HEK293 (cell line): ENCODE results near the gene SLC25A26.

ENCODE experiments used
- CTCF ChIA-PET: fragments of 350-600 bp; formaldehyde crosslinking; extraction: SDS; loops from one replicate; lab custom pipeline; 2021; ENCODE audit warnings: antibody characterized with exemption; lab: Yijun Ruan, JAX
- POLR2A ChIA-PET: fragments of 300-600 bp; formaldehyde crosslinking; extraction: SDS; loops from one replicate; lab custom pipeline; 2020; ENCODE audit warnings: antibody characterized with exemption, inconsistent platforms; lab: Yijun Ruan, JAX
- H3K27ac ChIP-seq: fragments of 200-500 bp; sonication (Bioruptor generic); 2 replicates; pipeline ENCODE4 v1.5.1; 2014; ENCODE audit warnings: low read depth, low read length, control low read depth, inconsistent platforms; ENCODE audit errors: extremely low read depth
- H3K36me3 ChIP-seq, 2 experiments: fragments of 200-500 bp in 1 of 2; sonication (Bioruptor generic) in 1 of 2; 1 replicate in 1 of 2; 2 replicates in 1 of 2; pipeline ENCODE4 v1.5.1; 2014 to 2017; ENCODE audit warnings: inconsistent platforms in 2 of 2, low read length in 2 of 2; ENCODE audit not compliant: control insufficient read depth in 2 of 2, insufficient read depth in 1 of 2
- H3K4me1 ChIP-seq: fragments of 200-500 bp; sonication (Bioruptor generic); 2 replicates; pipeline ENCODE4 v1.5.1; 2014; ENCODE audit warnings: mild to moderate bottlenecking, low read length, inconsistent platforms; ENCODE audit not compliant: control insufficient read depth, insufficient read depth
- H3K4me3 ChIP-seq: 2 replicates; pipeline ENCODE4 v1.5.1; 2011; ENCODE audit warnings: low read depth, mild to moderate bottlenecking, control low read depth, low read length, moderate library complexity
- H3K9me3 ChIP-seq: fragments of 200-500 bp; sonication (Bioruptor generic); 2 replicates; pipeline ENCODE4 v1.5.1; 2014; ENCODE audit warnings: low read depth, low read length, inconsistent platforms; ENCODE audit not compliant: control insufficient read depth, insufficient read depth
- AEBP2 ChIP-seq: fragments of 450-650 bp; formaldehyde crosslinking; IDR thresholded peaks from 2 replicates; pipeline ENCODE4 v1.5.1; 2016; ENCODE audit warnings: missing biosample characterization, missing genetic modification characterization, borderline replicate concordance
- BCL11B ChIP-seq: fragments of 450-650 bp; formaldehyde crosslinking; IDR thresholded peaks from 2 replicates; pipeline ENCODE4 v1.5.1; 2016; ENCODE audit warnings: low read depth, missing biosample characterization, missing genetic modification characterization
- BCL6B ChIP-seq: fragments of 450-650 bp; formaldehyde crosslinking; IDR thresholded peaks from 2 replicates; pipeline ENCODE4 v1.5.1; 2017; ENCODE audit warnings: missing biosample characterization, missing genetic modification characterization
- HOXD13 ChIP-seq: sonication (generic); formaldehyde crosslinking; IDR thresholded peaks from 2 replicates; pipeline ENCODE4 v1.8.0; 2022; ENCODE audit warnings: missing genetic modification reagents, borderline replicate concordance
- OSR2 ChIP-seq: fragments of 450-650 bp; formaldehyde crosslinking; IDR thresholded peaks from 2 replicates; pipeline ENCODE4 v1.5.1; 2016; ENCODE audit warnings: missing biosample characterization, missing genetic modification characterization
- SETDB1 ChIP-seq: IDR thresholded peaks from one replicate; pipeline ENCODE4 v1.6.1; 2017; ENCODE audit warnings: mild to moderate bottlenecking, low read length, moderate library complexity, mixed read lengths; ENCODE audit not compliant: insufficient read length
- ZBTB48 ChIP-seq: fragments of 450-650 bp; formaldehyde crosslinking; IDR thresholded peaks from 2 replicates; pipeline ENCODE4 v1.5.1; 2016; ENCODE audit warnings: missing biosample characterization, missing genetic modification characterization
- ZBTB7A ChIP-seq: fragments of 450-650 bp; formaldehyde crosslinking; IDR thresholded peaks from 2 replicates; pipeline ENCODE4 v1.5.1; 2016; ENCODE audit warnings: low read depth, missing biosample characterization, missing genetic modification characterization
- ZNF114 ChIP-seq: fragments of 450-650 bp; formaldehyde crosslinking; IDR thresholded peaks from 2 replicates; pipeline ENCODE4 v1.5.0; 2017; ENCODE audit warnings: missing biosample characterization, missing genetic modification characterization
- ZNF132 ChIP-seq: fragments of 450-650 bp; formaldehyde crosslinking; IDR thresholded peaks from 2 replicates; pipeline ENCODE4 v1.5.1; 2017; ENCODE audit warnings: missing biosample characterization, missing genetic modification characterization, borderline replicate concordance
- ZNF148 ChIP-seq: fragments of 450-650 bp; formaldehyde crosslinking; IDR thresholded peaks from 2 replicates; pipeline ENCODE4 v1.5.0; 2017; ENCODE audit warnings: missing biosample characterization, missing genetic modification characterization, borderline replicate concordance
- ZNF24 ChIP-seq: fragments of 450-650 bp; formaldehyde crosslinking; IDR thresholded peaks from 2 replicates; pipeline ENCODE4 v1.5.1; 2016; ENCODE audit warnings: missing biosample characterization, missing genetic modification characterization
- ZNF266 ChIP-seq: fragments of 450-650 bp; formaldehyde crosslinking; IDR thresholded peaks from 2 replicates; pipeline ENCODE4 v1.5.1; 2016; ENCODE audit warnings: missing biosample characterization, missing genetic modification characterization, low read depth
- ZNF416 ChIP-seq: fragments of 450-650 bp; formaldehyde crosslinking; IDR thresholded peaks from 2 replicates; pipeline ENCODE4 v1.5.1; 2016; ENCODE audit warnings: missing biosample characterization, missing genetic modification characterization
- ZNF423 ChIP-seq: fragments of 450-650 bp; formaldehyde crosslinking; IDR thresholded peaks from 2 replicates; pipeline ENCODE4 v1.5.1; 2016; ENCODE audit warnings: missing biosample characterization, missing genetic modification characterization
- ZNF501 ChIP-seq: fragments of 450-650 bp; formaldehyde crosslinking; IDR thresholded peaks from 2 replicates; pipeline ENCODE4 v1.5.1; 2016; ENCODE audit warnings: missing biosample characterization, missing genetic modification characterization
- ZNF624 ChIP-seq: fragments of 450-650 bp; formaldehyde crosslinking; IDR thresholded peaks from 2 replicates; pipeline ENCODE4 v1.5.1; 2017; ENCODE audit warnings: missing biosample characterization, missing genetic modification characterization
- ZNF654 ChIP-seq: fragments of 450-650 bp; formaldehyde crosslinking; IDR thresholded peaks from 2 replicates; pipeline ENCODE4 v1.5.1; 2016; ENCODE audit warnings: low read depth, missing biosample characterization, missing genetic modification characterization
- TF ChIP-seq, protein P1 (sequence below): fragments of 450-650 bp; formaldehyde crosslinking; IDR thresholded peaks from 2 replicates; pipeline ENCODE4 v1.5.1; 2017; ENCODE audit warnings: missing biosample characterization, missing genetic modification characterization
- TF ChIP-seq, protein P2 (sequence below): fragments of 450-650 bp; formaldehyde crosslinking; IDR thresholded peaks from 2 replicates; pipeline ENCODE4 v1.5.1; 2016; ENCODE audit warnings: missing biosample characterization, missing genetic modification characterization, borderline replicate concordance
- TF ChIP-seq, protein P3 (sequence below): fragments of 450-650 bp; formaldehyde crosslinking; IDR thresholded peaks from 2 replicates; pipeline ENCODE4 v1.5.1; 2016; ENCODE audit warnings: missing biosample characterization, missing genetic modification characterization, low read depth
- TF ChIP-seq, protein P4 (sequence below): fragments of 450-650 bp; formaldehyde crosslinking; IDR thresholded peaks from 2 replicates; pipeline ENCODE4 v1.5.1; 2017; ENCODE audit warnings: missing biosample characterization, missing genetic modification characterization

SLC25A26 gene

DNA sequence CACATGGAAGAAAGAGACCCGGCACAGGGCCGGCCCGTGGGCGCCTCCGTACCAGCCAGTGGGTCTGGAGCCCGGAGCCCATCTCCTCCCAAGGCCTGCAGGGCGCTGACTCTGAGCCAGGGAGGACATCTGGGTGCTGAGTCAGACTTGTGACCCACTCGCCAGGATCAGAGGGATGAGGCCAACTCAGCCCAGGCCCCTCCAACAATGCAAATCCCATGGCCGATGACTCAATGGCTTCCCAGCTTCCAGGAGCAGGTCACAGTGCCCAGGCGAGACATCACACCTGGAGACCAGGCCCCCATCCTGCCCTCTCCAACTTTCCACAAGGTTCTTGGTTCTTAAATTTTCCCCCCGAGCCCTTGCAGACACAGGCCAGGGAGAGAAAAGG lies 184.9 kb downstream of the SLC25A26 start:
- peaks cover 0 to 71% of the 10 kb centered on the region in 2 experiments; a peak in 1 of 3 replicates for H3K36me3 ChIP-seq
- H3K4me1 ChIP-seq: no peaks in the 10 kb centered on the region
- no peak overlapping the region for H3K27ac ChIP-seq
- ChIA-PET POLR2A (no interaction called here), CTCF (interaction anchor here (1.3 kb wide), 1 partner anchor 416 kb away, joined by 4 read pairs; no protein-coding TSS in a partner anchor)
- no peak overlapping the region for H3K4me3 ChIP-seq
- no peaks in the 10 kb centered on the region for H3K9me3 ChIP-seq
- TF ChIP-seq, protein P1, sequence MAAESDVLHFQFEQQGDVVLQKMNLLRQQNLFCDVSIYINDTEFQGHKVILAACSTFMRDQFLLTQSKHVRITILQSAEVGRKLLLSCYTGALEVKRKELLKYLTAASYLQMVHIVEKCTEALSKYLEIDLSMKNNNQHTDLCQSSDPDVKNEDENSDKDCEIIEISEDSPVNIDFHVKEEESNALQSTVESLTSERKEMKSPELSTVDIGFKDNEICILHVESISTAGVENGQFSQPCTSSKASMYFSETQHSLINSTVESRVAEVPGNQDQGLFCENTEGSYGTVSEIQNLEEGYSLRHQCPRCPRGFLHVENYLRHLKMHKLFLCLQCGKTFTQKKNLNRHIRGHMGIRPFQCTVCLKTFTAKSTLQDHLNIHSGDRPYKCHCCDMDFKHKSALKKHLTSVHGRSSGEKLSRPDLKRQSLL: no peak
- TF ChIP-seq ZNF423 (tag by site-specific recombination) (no peak), SETDB1 (no peak), ZNF501 (tag by site-specific recombination) (no peak), ZNF114 (tag by site-specific recombination) (no peak), OSR2 (tag by site-specific recombination) (no peak), AEBP2 (tag by site-specific recombination) (no peak), ZNF654 (tag by site-specific recombination) (no peak), ZBTB7A (no peak), HOXD13 (CRISPR knock-in tag) (no peak), ZNF148 (tag by site-specific recombination) (no peak), ZNF24 (tag by site-specific recombination) (no peak), BCL11B (tag by site-specific recombination) (no peak)
- TF ChIP-seq, protein P2, sequence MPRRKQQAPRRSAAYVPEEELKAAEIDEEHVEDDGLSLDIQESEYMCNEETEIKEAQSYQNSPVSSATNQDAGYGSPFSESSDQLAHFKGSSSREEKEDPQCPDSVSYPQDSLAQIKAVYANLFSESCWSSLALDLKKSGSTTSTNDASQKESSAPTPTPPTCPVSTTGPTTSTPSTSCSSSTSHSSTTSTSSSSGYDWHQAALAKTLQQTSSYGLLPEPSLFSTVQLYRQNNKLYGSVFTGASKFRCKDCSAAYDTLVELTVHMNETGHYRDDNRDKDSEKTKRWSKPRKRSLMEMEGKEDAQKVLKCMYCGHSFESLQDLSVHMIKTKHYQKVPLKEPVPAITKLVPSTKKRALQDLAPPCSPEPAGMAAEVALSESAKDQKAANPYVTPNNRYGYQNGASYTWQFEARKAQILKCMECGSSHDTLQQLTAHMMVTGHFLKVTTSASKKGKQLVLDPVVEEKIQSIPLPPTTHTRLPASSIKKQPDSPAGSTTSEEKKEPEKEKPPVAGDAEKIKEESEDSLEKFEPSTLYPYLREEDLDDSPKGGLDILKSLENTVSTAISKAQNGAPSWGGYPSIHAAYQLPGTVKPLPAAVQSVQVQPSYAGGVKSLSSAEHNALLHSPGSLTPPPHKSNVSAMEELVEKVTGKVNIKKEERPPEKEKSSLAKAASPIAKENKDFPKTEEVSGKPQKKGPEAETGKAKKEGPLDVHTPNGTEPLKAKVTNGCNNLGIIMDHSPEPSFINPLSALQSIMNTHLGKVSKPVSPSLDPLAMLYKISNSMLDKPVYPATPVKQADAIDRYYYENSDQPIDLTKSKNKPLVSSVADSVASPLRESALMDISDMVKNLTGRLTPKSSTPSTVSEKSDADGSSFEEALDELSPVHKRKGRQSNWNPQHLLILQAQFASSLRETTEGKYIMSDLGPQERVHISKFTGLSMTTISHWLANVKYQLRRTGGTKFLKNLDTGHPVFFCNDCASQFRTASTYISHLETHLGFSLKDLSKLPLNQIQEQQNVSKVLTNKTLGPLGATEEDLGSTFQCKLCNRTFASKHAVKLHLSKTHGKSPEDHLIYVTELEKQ (tag by site-specific recombination): no peak
- TF ChIP-seq, protein P3, sequence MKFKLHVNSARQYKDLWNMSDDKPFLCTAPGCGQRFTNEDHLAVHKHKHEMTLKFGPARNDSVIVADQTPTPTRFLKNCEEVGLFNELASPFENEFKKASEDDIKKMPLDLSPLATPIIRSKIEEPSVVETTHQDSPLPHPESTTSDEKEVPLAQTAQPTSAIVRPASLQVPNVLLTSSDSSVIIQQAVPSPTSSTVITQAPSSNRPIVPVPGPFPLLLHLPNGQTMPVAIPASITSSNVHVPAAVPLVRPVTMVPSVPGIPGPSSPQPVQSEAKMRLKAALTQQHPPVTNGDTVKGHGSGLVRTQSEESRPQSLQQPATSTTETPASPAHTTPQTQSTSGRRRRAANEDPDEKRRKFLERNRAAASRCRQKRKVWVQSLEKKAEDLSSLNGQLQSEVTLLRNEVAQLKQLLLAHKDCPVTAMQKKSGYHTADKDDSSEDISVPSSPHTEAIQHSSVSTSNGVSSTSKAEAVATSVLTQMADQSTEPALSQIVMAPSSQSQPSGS (tag by site-specific recombination): no peak

GRCh38 chr3:66406163-66406562 lies 185.4 kb downstream of the SLC25A26 start:
- peaks cover 0 to 76% of the 10 kb centered on the region in 2 experiments; a peak in 1 of 3 replicates for H3K36me3 ChIP-seq
- CTCF ChIA-PET: interaction anchor here (0.5 to 2.8 kb wide), 6 partner anchors 8 to 416 kb away, joined by 3 to 18 read pairs (median 6); no protein-coding TSS in a partner anchor
- TF ChIP-seq ZNF624 (tag by site-specific recombination): no peak
- TF ChIP-seq ZNF266 (tag by site-specific recombination): no peak
- no peak for TF ChIP-seq ZBTB48 (tag by site-specific recombination)
- no peak for TF ChIP-seq ZNF416 (tag by site-specific recombination)
- no peak for TF ChIP-seq BCL6B
- TF ChIP-seq, protein P4, sequence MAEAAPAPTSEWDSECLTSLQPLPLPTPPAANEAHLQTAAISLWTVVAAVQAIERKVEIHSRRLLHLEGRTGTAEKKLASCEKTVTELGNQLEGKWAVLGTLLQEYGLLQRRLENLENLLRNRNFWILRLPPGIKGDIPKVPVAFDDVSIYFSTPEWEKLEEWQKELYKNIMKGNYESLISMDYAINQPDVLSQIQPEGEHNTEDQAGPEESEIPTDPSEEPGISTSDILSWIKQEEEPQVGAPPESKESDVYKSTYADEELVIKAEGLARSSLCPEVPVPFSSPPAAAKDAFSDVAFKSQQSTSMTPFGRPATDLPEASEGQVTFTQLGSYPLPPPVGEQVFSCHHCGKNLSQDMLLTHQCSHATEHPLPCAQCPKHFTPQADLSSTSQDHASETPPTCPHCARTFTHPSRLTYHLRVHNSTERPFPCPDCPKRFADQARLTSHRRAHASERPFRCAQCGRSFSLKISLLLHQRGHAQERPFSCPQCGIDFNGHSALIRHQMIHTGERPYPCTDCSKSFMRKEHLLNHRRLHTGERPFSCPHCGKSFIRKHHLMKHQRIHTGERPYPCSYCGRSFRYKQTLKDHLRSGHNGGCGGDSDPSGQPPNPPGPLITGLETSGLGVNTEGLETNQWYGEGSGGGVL (tag by site-specific recombination): no peak
- TF ChIP-seq ZNF132 (tag by site-specific recombination): no peak

More at GRCh38 chr3:66406163-66406562, 185.4 kb downstream of the SLC25A26 start:
- POLR2A ChIA-PET: no interaction called here
- H3K4me1 ChIP-seq: no peaks in the 10 kb centered on the region
- H3K9me3 ChIP-seq: no peaks in the 10 kb centered on the region
- no peak overlapping the region for H3K27ac ChIP-seq
- no peak overlapping the region for H3K4me3 ChIP-seq
